ENCODE measurements around the gene DGAT2L6.

- TF ChIP-seq ZNF138 (CRISPR knock-in tag; conservative IDR thresholded peaks at IDR 0.05) (no peak), CTCF (IDR thresholded peaks at IDR 0.05) (no peak), GRHL2 (CRISPR knock-in tag; IDR thresholded peaks at IDR 0.05; ENCODE audit: insufficient replicate concordance, severe bottlenecking) (no peak), NR2C2 (CRISPR knock-in tag; IDR thresholded peaks at IDR 0.05) (no peak), ATF2 (CRISPR knock-in tag; IDR thresholded peaks at IDR 0.05; ENCODE audit: borderline replicate concordance, low read depth) (no peak), SMAD3 (CRISPR knock-in tag; IDR thresholded peaks at IDR 0.05; ENCODE audit: borderline replicate concordance) (no peak), ETV6 (CRISPR knock-in tag; IDR thresholded peaks at IDR 0.05) (no peak), NR1H2 (CRISPR knock-in tag; IDR thresholded peaks at IDR 0.05) (no peak)
Measured at GRCh38 chrX:70231666-70232065, 54.4 kb downstream of the DGAT2L6 start.

Measured in WTC11 (cell line).